ENCODE measurements around the gene ZNF710. TPM values are rescaled to one million over a fixed set of nuclear protein-coding genes. Genes with fewer than 3 reads are reported as not detected.

ZNF710 gene
- total RNA-seq, 2 experiments from 2014 or later, result 13.8 to 19.0 TPM

GRCh38 chr15:89999676-90000185, 1.4 kb upstream of the ZNF710 start:
- TF ChIP-seq EZH2phosphoT487 (IDR thresholded peaks at IDR 0.05; ENCODE audit: borderline replicate concordance, low read depth, low read length) (no peak), CTCF (conservative IDR thresholded peaks at IDR 0.05; ENCODE audit: low read length) (no peak)
- ChIA-PET CTCF (ENCODE audit: unreplicated experiment) (no interaction called here), POLR2A (interaction anchor here (0.5 to 0.7 kb wide), 2 partner anchors 12 to 1532 kb away, joined by 3 to 4 read pairs; partner anchors contain the start of gene MRPS11)
- Histone ChIP-seq H3K79me2 (ENCODE audit: insufficient read depth, low read depth, low read length) (peaks cover 17% of the 10 kb centered on the region; the same call in 1 of the 2 replicates), H3K36me3 (ENCODE audit: insufficient read depth, low read length) (peaks cover 9% of the 10 kb centered on the region; the same call in 1 of the 2 replicates), H3K27ac (ENCODE audit: low read depth, low read length, poor library complexity, severe bottlenecking) (no peak overlapping the region), H3K4me1 (ENCODE audit: insufficient read depth, low read length, poor library complexity, severe bottlenecking) (peaks cover 38% of the 10 kb centered on the region), H3K4me2 (ENCODE audit: low read length) (peak overlapping the region; percentile 90; the same call in 1 of the 2 replicates), H2AFZ (ENCODE audit: low read length) (no peak overlapping the region), H3K9me2 (ENCODE audit: insufficient read depth, low read length) (no peaks in the 10 kb centered on the region), H3K9me3 (ENCODE audit: low read length) (no peaks in the 10 kb centered on the region), H3K4me3 (ENCODE audit: low read depth, low read length, poor library complexity, severe bottlenecking) (no peak overlapping the region), H4K20me1 (ENCODE audit: insufficient read depth, low read length) (0 out of 2 replicates have a peak, but pooled peaks cover under 1% of the 10 kb centered on the region)
- DNase-seq (ENCODE audit: low spot score), result no peak
- BruUV-seq (replicated peaks), result no TSS peak
- intact Hi-C loops (cut with micrococcal nuclease; ENCODE audit: unreplicated experiment), result no loop called here

DNA sequence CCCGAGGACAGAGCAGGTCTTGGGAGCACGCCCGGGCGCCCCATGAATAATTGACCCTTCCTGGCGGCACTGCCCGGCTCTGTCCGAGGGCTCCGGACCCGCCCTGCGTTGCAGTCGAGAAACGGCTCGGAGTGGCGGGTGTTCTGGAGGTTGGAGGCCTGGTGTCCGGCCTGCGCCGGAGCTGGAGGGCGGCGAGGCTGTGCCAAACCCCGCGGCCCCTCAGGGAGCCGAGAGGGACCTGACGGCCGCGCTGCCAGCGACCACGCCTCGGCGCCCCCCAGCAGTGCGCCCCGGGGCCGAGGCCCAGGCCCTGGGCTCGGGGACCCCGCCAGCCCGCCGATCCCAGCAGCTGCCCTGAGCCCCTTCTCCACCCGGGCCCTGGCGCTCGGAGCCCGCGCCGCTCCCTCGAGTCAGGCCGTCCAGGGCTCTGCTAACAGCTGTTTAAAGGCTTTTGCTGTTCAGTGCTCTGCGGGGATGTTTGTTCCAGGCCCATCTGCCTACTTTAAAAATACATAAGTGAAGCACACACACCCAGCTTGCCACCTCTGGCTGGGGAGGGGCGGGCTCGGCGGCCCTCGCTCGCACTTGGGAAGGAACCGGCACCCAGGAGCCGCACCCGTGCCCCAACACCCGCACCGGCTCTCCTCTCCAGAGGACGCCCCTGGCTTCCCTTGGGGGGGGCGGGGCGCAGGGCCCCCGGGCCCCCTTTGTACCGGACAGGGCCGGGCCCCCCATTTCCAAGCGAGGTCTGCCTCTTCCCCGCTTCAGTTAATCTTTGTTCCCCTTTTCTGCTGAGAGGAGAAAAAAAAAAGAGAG, 730 bp upstream of the ZNF710 start:
- Histone ChIP-seq H3K4me1 (ENCODE audit: insufficient read depth, low read length, poor library complexity, severe bottlenecking) (peaks cover 38% of the 10 kb centered on the region), H3K9me3 (ENCODE audit: low read length) (no peaks in the 10 kb centered on the region), H3K27ac (ENCODE audit: low read depth, low read length, poor library complexity, severe bottlenecking) (peak overlapping the region; percentile 61), H3K36me3 (ENCODE audit: insufficient read depth, low read length) (peaks cover 13% of the 10 kb centered on the region; the same call in 1 of the 2 replicates), H3K4me2 (ENCODE audit: low read length) (peak overlapping the region; percentile 90), H3K9me2 (ENCODE audit: insufficient read depth, low read length) (no peaks in the 10 kb centered on the region), H3K4me3 (ENCODE audit: low read depth, low read length, poor library complexity, severe bottlenecking) (peak overlapping the region; percentile 71), H4K20me1 (ENCODE audit: insufficient read depth, low read length) (0 out of 2 replicates have a peak, but pooled peaks cover 4% of the 10 kb centered on the region), H3K79me2 (ENCODE audit: insufficient read depth, low read depth, low read length) (peaks cover 21% of the 10 kb centered on the region; the same call in 1 of the 2 replicates), H2AFZ (ENCODE audit: low read length) (peak overlapping the region; percentile 91)
- TF ChIP-seq CTCF (conservative IDR thresholded peaks at IDR 0.05; ENCODE audit: low read length), result no peak
- no peak for TF ChIP-seq EZH2phosphoT487 (IDR thresholded peaks at IDR 0.05; ENCODE audit: borderline replicate concordance, low read depth, low read length)
- DNase-seq (ENCODE audit: low spot score), result peak; percentile 16
- ChIA-PET POLR2A (interaction anchor here (0.6 kb wide), 1 partner anchor 62 kb away, joined by 3 read pairs; no protein-coding TSS in a partner anchor), CTCF (ENCODE audit: unreplicated experiment) (no interaction called here)
- intact Hi-C loops (cut with micrococcal nuclease; ENCODE audit: unreplicated experiment), result loop anchor here (1.0 kb wide), 2 partner anchors 62 to 71 kb away; no protein-coding TSS in a partner anchor
- BruUV-seq (replicated peaks), result TSS peak; percentile 81

All from OCI-LY7 (cell line).